Gastroesophageal sphincter (tissue), 4 donors: ENCODE measurements around the gene NUP50. TPM values are rescaled to one million over a fixed set of nuclear protein-coding genes. Genes with fewer than 3 reads are reported as not detected.

Experiments
- ATAC-seq: fragments of 150-250 bp; one replicate; pipeline ENCODE4 v1.9.1; 2016; ENCODE audit warnings: mild to moderate bottlenecking, moderate library complexity
- H3K27ac ChIP-seq, 4 donors: fragments of 200-600 bp; sonication (generic) in 3 of 4; 1 replicate in 3 of 4; 2 replicates in 1 of 4; pipeline ENCODE4 v1.5.1; 2016 to 2019
- H3K27me3 ChIP-seq: fragments of 200-600 bp; sonication (generic); one replicate; pipeline ENCODE4 v1.5.1; 2019
- H3K36me3 ChIP-seq, 2 donors: fragments of 200-600 bp; sonication (generic); one replicate each; pipeline ENCODE4 v1.5.1; 2019; ENCODE audit warnings: control low read depth in 1 of 2
- H3K4me1 ChIP-seq, 3 donors: fragments of 200-600 bp; sonication (generic); 1 replicate in 2 of 3; 2 replicates in 1 of 3; pipeline ENCODE4 v1.5.1; 2016 to 2019; ENCODE audit warnings: control low read depth in 2 of 3
- H3K4me3 ChIP-seq, 2 donors: fragments of 200-600 bp; sonication (generic); one replicate each; pipeline ENCODE4 v1.5.1; 2019; ENCODE audit warnings: mild to moderate bottlenecking in 1 of 2, moderate library complexity in 1 of 2
- H3K9me3 ChIP-seq, 3 donors: fragments of 200-600 bp; sonication (generic); one replicate each; pipeline ENCODE4 v1.5.1; 2017 to 2019; ENCODE audit warnings: control low read depth in 2 of 3
- CTCF ChIP-seq, 4 experiments: fragments of 200-600 bp in 2 of 4; fragments of 450-650 bp in 2 of 4; sonication (generic) in 1 of 4; IDR thresholded peaks; one replicate each; pipeline ENCODE4 v1.5.1; 2017 to 2019; ENCODE audit warnings: antibody characterized with exemption in 4 of 4, mild to moderate bottlenecking in 2 of 4, moderate library complexity in 2 of 4
- EP300 ChIP-seq: sonication (generic); formaldehyde crosslinking; IDR thresholded peaks from one replicate; pipeline ENCODE4 v1.6.1; 2017; ENCODE audit warnings: antibody characterized with exemption, mild to moderate bottlenecking
- POLR2A ChIP-seq, 2 donors: fragments of 450-650 bp; IDR thresholded peaks; one replicate each; pipeline ENCODE4 v1.6.1; 2017; ENCODE audit warnings: antibody characterized with exemption in 2 of 2, mild to moderate bottlenecking in 2 of 2, moderate library complexity in 1 of 2
- POLR2AphosphoS5 ChIP-seq: sonication (generic); formaldehyde crosslinking; IDR thresholded peaks from one replicate; pipeline ENCODE4 v1.6.1; 2017; ENCODE audit warnings: antibody characterized with exemption
- WGBS, 2 donors: methylation state at CpG; one replicate each; pipeline ENCODE4 v1.1.5; 2018; ENCODE audit warnings: low coverage in 1 of 2; 5-methylcytosine and 5-hydroxymethylcytosine counted together
- total RNA-seq, 4 donors: library from RNA; depleted of rRNA; stranded (reverse); fragments of >200 nt; gene quantifications; one replicate each; pipeline ENCODE4 v1.1.0, GENCODE V29; 2016

NUP50 gene
- total RNA-seq, 4 donors from 2014 or later = 15.9 to 32.9 (median 28.8) TPM

GRCh38 chr22:45210991-45211390, 47.3 kb downstream of the NUP50 start:
- peak overlapping the region in 1 of 4 donors; percentile 4 for H3K27ac ChIP-seq
- peaks cover 0 to 57% (median 28%) of the 10 kb centered on the region in 3 donors for H3K4me1 ChIP-seq
- H3K4me3 ChIP-seq = no peak overlapping the region
- H3K27me3 ChIP-seq = no peaks in the 10 kb centered on the region
- WGBS, 2 donors = 60 to 100% methylated on average over 1 to 5 of the region's 8 CpGs
- ATAC-seq = no peak
- H3K36me3 ChIP-seq = peaks cover 0 to 18% of the 10 kb centered on the region in 2 donors
- no peak for TF ChIP-seq EP300
- TF ChIP-seq POLR2A (IDR thresholded peaks at IDR 0.05) = no peak
- no peak for TF ChIP-seq CTCF (IDR thresholded peaks at IDR 0.05)
- no peak for TF ChIP-seq POLR2AphosphoS5
- H3K9me3 ChIP-seq = no peaks in the 10 kb centered on the region

- H3K9me3 ChIP-seq = no peaks in the 10 kb centered on the region
- no peak for TF ChIP-seq EP300
- TF ChIP-seq POLR2AphosphoS5 = no peak
- no peak for TF ChIP-seq POLR2A (IDR thresholded peaks at IDR 0.05)
- no peak for TF ChIP-seq CTCF (IDR thresholded peaks at IDR 0.05)
- H3K4me3 ChIP-seq = peak overlapping the region; percentile 23 to 46
- H3K36me3 ChIP-seq = peaks cover 0 to 18% of the 10 kb centered on the region in 2 donors
- peak overlapping the region in 3 of 4 donors; percentile 69 to 81 (median 71) for H3K27ac ChIP-seq
- 79 to 84% methylated on average over 3 to 6 of the region's 8 CpGs for WGBS, 2 donors
- H3K27me3 ChIP-seq = no peaks in the 10 kb centered on the region
- ATAC-seq = no peak
- peaks cover 0 to 61% (median 32%) of the 10 kb centered on the region in 3 donors for H3K4me1 ChIP-seq
Measured at GRCh38 chr22:45211435-45211834, 47.7 kb downstream of the NUP50 start.

GRCh38 chr22:45211848-45212247, 48.1 kb downstream of the NUP50 start:
- no CpG with 5 or more reads among the region's 18 CpGs for WGBS, 2 donors
- Histone ChIP-seq H3K27ac (peak overlapping the region in 3 of 4 donors; percentile 69 to 81 (median 71)), H3K36me3 (peaks cover 0 to 18% of the 10 kb centered on the region in 2 donors), H3K9me3 (no peaks in the 10 kb centered on the region), H3K4me1 (peaks cover 0 to 65% (median 34%) of the 10 kb centered on the region in 3 donors), H3K4me3 (peak overlapping the region; percentile 23 to 46), H3K27me3 (no peaks in the 10 kb centered on the region)
- ATAC-seq = peak; percentile 13
- TF ChIP-seq CTCF (IDR thresholded peaks at IDR 0.05) (peak in 1 of 4 experiments; percentile 8), EP300 (no peak), POLR2AphosphoS5 (no peak), POLR2A (IDR thresholded peaks at IDR 0.05) (no peak)

- 0% methylated on average over 5 of the region's 14 CpGs; no CpG with 5 or more reads in 1 of the 2 donors for WGBS, 2 donors
- peaks cover 0 to 18% of the 10 kb centered on the region in 2 donors for H3K36me3 ChIP-seq
- peak overlapping the region; percentile 10 to 81 (median 70) for H3K27ac ChIP-seq
- no peaks in the 10 kb centered on the region for H3K27me3 ChIP-seq
- peaks cover 0 to 67% (median 34%) of the 10 kb centered on the region in 3 donors for H3K4me1 ChIP-seq
- no peaks in the 10 kb centered on the region for H3K9me3 ChIP-seq
- peak; percentile 85 for ATAC-seq
- TF ChIP-seq CTCF (IDR thresholded peaks at IDR 0.05) (peak in 2 of 4 experiments; percentile 8 to 57), EP300 (no peak), POLR2AphosphoS5 (peak; percentile 48), POLR2A (IDR thresholded peaks at IDR 0.05) (no peak)
- peak overlapping the region; percentile 23 to 46 for H3K4me3 ChIP-seq
Measured at GRCh38 chr22:45212306-45212709, 48.6 kb downstream of the NUP50 start.
